GM13977 (cell line): ENCODE results near the gene ME3.

Experiments used
- DNase-seq: peaks from one replicate; pipeline ENCODE4 v3.0.0; 2012; ENCODE audit warnings: low spot score
- in situ Hi-C: fragments of 300-500 bp; cut with MboI; formaldehyde crosslinking; loops from one replicate; pipeline ENCODE4 v1.12.0; 2022; ENCODE audit warnings: low sequenced_read_pairs, low pct_unique_long_range_greater_than_20kb, mixed read lengths, inconsistent platforms; ENCODE audit not compliant: unreplicated experiment
- TF ChIP-seq, protein P1 (sequence below): IDR thresholded peaks from 2 replicates; pipeline ENCODE4 v1.5.1; 2012; ENCODE audit warnings: mild to moderate bottlenecking, control low read depth; ENCODE audit not compliant: insufficient read depth; ENCODE audit errors: extremely low read depth, missing control alignments

Gene ME3

DNA sequence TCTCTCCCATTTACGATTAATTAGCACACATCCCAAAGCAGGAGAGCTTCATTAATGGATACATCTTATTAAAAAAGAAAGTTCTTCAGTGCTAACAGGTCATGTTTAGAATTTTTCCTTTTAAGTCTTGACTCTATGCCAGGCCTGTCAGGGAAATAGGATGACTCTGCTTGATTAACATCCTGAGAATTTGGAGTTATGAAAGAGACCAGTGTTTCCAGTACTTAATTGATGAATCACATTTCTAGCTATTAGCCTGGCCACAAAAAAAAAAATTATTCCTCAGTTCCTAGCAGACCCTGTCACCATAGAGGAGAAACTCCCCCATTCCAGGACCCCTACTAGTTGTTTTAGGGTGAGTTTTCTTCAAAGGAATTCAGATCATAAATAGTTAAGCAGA, 23.6 kb upstream of the ME3 start:
- DNase-seq: no peak
- TF ChIP-seq, protein P1, sequence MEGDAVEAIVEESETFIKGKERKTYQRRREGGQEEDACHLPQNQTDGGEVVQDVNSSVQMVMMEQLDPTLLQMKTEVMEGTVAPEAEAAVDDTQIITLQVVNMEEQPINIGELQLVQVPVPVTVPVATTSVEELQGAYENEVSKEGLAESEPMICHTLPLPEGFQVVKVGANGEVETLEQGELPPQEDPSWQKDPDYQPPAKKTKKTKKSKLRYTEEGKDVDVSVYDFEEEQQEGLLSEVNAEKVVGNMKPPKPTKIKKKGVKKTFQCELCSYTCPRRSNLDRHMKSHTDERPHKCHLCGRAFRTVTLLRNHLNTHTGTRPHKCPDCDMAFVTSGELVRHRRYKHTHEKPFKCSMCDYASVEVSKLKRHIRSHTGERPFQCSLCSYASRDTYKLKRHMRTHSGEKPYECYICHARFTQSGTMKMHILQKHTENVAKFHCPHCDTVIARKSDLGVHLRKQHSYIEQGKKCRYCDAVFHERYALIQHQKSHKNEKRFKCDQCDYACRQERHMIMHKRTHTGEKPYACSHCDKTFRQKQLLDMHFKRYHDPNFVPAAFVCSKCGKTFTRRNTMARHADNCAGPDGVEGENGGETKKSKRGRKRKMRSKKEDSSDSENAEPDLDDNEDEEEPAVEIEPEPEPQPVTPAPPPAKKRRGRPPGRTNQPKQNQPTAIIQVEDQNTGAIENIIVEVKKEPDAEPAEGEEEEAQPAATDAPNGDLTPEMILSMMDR: no peak
- in situ Hi-C loops: no loop called here

DNA sequence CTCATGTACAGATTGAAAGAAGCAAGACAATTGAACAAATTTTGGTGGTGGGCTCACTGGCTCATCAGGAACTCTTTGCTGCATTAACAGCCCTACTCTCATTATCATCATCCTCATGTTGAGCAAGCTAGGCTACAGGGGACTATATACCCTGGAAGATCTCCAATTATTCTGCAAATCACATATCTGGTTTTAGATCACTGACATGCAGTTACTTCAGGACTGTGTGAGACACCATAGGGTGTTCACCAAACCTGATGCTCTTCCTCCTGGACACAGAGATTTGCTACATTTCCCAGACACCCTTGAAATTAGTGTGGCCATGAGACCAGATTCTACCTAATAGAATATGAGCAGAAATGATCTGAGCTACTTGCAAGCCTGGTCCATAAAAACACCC, 23.0 kb upstream of the ME3 start:
- in situ Hi-C loops: no loop called here
- DNase-seq: no peak
- TF ChIP-seq, protein P1: no peak

DNA sequence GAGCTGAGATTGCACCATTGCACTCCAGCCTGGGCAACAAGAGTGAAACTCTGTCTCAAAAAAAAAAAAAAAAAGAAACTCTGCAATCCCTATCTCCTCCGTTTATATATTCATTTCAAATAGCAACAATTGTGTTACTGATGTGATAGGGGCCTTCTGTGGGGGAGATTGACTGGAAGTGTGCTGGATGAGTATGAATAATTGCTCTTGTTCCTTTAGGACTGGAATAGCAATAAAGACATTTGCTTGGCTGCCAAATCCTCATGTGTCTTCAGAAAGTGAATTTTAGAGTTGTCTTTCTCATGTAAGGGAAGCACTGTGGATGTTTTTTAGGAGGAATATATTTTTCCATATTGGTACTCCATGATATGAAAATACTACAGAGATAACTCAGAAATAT, 21.1 kb upstream of the ME3 start:
- TF ChIP-seq, protein P1: no peak
- no peak for DNase-seq
- in situ Hi-C loops: no loop called here

DNA sequence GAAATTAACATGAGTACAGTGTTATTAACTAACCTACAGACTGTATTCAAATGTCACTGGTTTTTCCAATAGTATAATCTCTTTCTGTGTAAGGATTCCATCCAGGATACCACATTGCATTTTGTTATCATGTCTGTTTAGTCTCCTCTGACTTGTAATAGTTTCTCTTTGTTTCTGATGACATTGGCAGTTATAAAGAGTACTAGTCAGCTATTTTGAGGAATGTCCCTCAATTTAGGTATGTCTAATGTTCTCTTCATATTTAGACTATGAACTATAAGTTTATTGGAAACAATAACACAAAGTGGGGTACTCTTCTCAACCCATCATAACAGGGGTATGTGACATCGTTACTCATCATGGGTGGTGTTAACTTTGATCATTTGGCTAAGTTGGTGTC, 20.3 kb upstream of the ME3 start:
- TF ChIP-seq, protein P1: no peak
- in situ Hi-C loops: no loop called here
- no peak for DNase-seq

DNA sequence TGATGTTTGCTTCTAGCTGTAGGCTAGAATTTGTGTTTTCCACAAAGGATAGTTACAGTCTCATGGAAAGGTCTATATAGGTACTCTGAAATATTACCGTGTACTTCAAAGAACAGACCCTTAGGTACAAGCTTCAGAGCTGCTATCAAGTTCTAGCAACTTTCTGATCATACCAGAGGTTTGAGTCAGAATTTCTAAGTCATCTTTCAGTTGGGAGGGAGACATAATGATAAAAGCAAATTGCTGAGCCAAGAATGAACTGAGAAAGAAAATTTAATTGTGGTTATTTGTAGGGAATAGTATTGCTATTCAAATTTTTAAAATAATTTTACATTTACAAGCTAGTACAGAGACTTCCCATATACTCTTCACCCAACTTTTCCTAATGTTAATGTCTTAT, 19.9 kb upstream of the ME3 start:
- in situ Hi-C loops: no loop called here
- TF ChIP-seq, protein P1: no peak
- DNase-seq: no peak

DNA sequence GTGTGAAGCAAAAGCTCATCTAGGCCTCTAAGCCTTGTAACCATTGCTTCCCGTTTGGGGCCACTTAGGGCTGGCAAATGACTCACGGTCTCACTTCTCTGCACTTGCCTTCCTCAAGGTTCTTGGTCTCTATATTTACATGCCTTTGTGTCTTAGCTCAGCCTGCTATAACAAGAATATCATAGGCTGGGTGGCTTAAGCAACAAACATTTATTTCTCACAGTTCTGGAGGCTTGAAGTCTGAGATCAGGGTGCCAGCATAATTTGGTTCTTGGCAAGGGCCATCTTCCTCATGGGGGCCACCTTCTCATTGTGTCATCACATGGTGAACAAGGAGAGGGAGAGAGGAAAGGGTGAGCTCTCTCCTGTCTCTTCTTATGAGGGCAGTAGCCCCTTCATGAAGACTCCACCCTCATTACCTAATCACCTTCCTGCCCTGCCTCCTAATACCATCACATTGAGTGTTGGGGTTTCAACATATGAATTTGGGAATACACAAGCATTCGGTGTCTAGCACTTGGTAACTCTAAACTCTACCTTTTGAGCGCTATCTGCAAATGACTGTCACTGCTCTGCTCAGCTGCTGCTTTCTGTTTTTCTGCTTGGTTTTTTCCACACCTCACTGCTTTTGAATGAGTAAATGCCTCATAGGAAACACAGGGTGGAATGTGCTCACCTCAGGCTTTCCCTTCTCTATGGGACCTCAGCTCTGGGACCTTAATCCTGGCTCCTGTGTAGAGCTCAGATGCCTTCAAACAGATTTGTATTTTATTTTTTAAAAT, 16.2 kb upstream of the ME3 start:
- no peak for DNase-seq

More for the DNA sequence above, 16.2 kb upstream of the ME3 start:
- in situ Hi-C loops: no loop called here
- TF ChIP-seq, protein P1: no peak
